Kidney capillary endothelial cell (primary cell): Measurements from ENCODE around the gene AGK.

Experiments
- DNase-seq: peaks from one replicate; pipeline ENCODE4 v3.0.0-alpha.2; 2018; ENCODE audit warnings: low spot score

AGK gene

GRCh38 chr7:141586878-141587277 lies 35.7 kb downstream of the AGK start:
- DNase-seq: no peak

- DNase-seq: no peak
Measured at GRCh38 chr7:141587304-141587703, 36.1 kb downstream of the AGK start.

GRCh38 chr7:141588912-141589311 lies 37.7 kb downstream of the AGK start:
- no peak for DNase-seq

- no peak for DNase-seq
Measured at GRCh38 chr7:141590071-141590470, 38.9 kb downstream of the AGK start.

- no peak for DNase-seq
Measured at GRCh38 chr7:141590666-141591065, 39.5 kb downstream of the AGK start.

- peak; percentile 22 for DNase-seq
Measured at GRCh38 chr7:141593134-141593533, 41.9 kb downstream of the AGK start.

DNA sequence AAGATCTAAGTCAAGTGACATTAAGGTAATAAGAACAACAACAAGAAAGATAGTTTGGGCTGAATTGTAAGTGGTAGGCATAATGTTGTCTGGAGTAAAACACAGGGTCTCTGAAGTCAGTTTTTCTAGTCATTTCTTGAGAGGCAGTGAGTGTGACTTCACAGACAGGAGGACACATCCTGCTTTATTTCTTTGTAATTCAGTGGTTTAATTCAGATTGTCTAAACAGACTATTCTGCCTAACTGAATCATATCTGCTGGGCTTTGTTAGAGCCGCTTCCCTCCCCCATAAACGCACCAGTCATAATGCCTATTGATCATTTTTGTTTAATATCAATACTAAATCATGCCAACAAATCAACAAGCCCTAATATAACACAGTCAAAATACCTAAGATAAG lies 46.8 kb downstream of the AGK start:
- DNase-seq: no peak

DNA sequence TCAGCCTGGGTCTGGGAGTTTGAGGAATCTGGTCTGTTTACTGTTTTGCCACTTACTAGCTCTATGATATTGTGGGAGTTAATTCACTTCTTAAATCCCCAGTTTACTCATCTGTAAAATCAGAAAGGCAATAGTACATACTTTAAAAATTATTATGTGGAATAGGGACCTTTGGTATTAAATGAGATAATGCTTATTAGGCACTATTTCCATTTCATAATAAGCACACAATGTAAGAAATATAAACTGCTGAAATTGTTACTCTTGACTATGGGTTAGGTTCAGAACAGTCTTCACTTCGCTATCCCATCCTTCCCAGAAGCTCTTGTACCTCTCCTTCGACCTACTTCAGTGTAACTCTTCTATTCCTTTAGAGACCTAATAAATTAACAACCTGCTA lies 47.2 kb downstream of the AGK start:
- DNase-seq: no peak

GRCh38 chr7:141600168-141601006 lies 49.2 kb downstream of the AGK start:
- DNase-seq: no peak

DNA sequence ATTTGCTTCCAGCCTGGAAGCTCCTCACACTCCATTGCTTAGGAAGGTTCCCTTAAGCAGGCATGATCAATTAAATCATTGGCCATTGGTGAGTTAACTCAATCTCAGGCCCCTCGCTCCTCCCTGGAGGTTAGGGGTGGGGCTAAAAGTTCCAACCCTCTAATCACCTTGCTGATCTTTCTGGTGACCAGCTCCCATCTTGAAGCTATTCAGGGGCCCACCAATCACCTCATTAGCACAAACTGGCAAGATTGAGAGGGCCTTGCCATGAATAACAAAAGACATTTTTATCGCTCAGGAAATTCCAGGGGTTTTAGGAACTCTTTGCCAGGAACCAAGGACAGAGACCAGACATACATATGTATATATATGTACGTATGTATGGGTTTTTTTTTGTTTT lies 58.4 kb downstream of the AGK start:
- no peak for DNase-seq

DNA sequence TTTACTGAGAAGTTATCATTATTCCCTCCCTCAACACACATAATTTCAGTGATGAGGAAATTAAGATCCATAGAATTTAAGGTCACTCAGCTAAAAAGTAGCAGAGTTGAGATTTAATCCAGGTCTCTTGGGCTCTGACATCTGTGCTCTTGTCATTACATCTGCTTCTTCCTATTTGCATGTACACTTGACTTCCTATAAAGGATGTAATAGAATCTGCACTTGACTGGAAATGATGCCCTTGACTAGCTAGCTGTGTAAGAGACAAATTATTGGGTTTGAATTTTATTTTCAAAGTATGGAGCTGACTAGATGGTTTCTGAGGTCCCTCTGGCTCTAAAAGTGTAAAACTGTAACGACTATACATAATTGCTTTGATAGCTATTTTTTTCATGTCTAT lies 59.5 kb downstream of the AGK start:
- no peak for DNase-seq

GRCh38 chr7:141612861-141613260 lies 61.7 kb downstream of the AGK start:
- no peak for DNase-seq

GRCh38 chr7:141617280-141617679 lies 66.1 kb downstream of the AGK start:
- no peak for DNase-seq

GRCh38 chr7:141619745-141620144 lies 68.5 kb downstream of the AGK start:
- no peak for DNase-seq

DNA sequence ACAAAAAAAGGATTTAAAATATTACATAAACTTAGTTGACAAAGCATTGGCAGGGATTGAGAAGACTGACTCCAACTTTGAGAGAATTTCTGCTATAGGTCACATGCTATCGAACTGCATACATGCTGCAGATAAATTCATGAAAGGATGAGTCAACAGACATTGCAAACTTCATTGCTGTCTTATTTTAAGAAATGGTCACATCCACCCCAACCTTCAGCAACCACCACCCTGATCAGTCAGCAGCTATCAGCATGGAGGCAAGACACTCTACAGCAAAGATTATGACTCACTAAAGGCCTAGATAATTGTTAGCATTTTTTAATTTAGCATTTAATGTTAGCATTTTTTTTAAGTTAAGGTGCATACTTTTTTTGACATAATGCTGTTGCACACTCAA lies 73.6 kb downstream of the AGK start:
- no peak for DNase-seq

DNA sequence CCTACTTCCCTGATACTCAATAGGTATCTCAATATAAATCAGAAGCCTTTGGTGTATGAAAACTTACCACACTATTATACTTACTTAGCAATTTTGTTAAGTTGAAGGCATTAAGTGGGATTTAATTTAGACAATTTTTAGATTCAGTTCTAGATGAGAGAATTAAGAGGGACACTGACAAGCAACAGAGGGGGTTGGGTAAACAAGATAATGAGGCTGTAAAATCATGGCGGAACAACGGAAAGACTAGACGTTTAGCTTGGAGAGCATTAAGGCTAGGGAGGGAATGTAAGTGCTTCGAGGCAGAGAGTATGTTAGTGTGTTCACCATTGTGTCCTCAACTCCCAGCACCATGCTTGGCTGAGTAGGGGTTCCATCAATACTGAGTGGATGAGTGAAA lies 79.4 kb downstream of the AGK start:
- no peak for DNase-seq

- no peak for DNase-seq
Measured at GRCh38 chr7:141631525-141631924, 80.3 kb downstream of the AGK start.

GRCh38 chr7:141634065-141634464 lies 82.9 kb downstream of the AGK start:
- no peak for DNase-seq

DNA sequence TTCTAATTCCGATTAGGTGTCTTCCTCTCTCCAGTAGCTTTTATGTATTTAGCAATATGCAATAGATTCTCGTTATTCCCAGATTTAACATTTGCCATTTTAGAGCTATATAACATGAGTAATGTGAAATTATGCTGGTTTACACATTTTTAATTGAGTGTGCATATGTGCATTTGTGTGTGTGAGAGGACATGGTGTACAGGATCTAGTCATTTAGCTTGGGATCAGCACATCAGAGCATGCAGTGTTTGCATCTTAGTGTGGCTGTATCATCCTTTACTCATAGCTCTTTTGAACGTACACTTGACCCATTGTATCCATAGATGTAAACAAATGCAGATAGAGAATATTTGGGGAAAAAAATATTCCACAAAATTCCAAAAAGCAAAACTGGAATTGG lies 84.8 kb downstream of the AGK start:
- no peak for DNase-seq

DNA sequence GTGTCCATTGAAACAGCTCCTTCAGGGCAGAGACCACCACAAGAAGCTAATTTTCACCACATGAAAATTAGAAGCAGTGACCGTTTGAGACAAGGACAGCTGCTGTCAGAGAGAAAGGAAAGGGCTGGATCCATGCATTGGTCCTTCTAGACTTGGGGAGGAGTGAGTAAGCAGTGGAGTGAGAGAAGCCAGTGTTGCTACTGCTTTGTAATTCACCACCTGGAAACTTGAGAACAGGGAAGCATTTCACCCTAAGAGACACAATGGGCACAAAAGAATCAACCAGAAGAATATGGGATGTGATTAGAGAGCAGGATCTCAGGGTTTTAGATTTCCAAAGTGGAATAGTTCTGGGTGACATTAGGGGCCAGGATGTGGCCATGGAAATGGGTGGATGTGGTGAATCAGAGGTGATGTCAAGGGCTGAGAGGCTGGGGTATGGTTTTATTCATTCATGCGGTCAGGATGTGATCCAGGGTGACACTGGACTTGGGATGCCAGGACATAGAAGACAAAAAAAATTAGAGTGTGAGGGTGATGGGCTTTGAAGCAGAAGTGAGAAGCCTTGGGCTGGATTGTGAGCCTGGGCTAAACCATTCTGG lies 89.1 kb downstream of the AGK start:
- peak; percentile 46 for DNase-seq

DNA sequence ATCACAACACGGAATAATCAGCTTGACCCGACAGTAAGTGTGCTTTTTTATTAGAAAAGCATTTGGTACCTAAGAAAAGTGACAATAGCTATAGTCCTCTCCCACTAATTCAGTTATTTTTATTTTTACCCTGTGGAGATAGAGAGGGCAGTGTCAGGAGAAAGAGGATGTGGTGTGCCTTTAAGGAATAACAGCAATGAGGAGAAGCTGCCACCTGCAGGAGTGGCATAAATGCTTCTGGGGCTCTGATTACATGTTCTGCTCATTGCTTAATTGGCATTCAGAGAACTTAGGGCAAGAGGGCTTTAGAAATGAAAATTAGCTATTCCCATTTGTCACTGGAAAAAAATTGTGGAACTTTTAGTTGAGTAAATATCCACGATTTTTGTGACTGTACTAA lies 90.7 kb downstream of the AGK start:
- DNase-seq: no peak

DNA sequence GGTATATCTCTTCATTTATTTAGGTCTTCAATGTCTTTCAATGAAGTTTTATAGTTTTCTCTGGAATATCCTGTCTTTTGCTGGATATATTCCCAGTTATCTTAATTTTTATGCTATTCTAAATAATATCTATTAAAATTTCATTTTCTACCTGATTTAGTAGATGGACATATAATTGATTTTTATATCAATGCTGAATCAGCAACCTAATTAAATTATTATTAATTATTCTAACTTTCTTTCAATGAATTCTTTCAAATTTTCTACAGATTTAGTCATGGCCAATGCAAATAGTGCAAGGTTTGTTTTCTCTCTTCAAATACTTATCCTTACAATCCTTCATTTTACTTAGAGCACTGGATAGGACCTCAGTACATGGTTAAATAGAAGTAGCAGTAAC lies 94.0 kb downstream of the AGK start:
- DNase-seq: no peak

GRCh38 chr7:141646826-141647480 lies 95.7 kb downstream of the AGK start:
- DNase-seq: no peak
